ENCODE results near the gene RAPSN. TPM values are rescaled to one million over a fixed set of nuclear protein-coding genes. Genes with fewer than 3 reads are reported as not detected.

Gene RAPSN
- total RNA-seq, result under 1 TPM in 1 of 3 donors, not detected in 2; 0.64 TPM

DNA sequence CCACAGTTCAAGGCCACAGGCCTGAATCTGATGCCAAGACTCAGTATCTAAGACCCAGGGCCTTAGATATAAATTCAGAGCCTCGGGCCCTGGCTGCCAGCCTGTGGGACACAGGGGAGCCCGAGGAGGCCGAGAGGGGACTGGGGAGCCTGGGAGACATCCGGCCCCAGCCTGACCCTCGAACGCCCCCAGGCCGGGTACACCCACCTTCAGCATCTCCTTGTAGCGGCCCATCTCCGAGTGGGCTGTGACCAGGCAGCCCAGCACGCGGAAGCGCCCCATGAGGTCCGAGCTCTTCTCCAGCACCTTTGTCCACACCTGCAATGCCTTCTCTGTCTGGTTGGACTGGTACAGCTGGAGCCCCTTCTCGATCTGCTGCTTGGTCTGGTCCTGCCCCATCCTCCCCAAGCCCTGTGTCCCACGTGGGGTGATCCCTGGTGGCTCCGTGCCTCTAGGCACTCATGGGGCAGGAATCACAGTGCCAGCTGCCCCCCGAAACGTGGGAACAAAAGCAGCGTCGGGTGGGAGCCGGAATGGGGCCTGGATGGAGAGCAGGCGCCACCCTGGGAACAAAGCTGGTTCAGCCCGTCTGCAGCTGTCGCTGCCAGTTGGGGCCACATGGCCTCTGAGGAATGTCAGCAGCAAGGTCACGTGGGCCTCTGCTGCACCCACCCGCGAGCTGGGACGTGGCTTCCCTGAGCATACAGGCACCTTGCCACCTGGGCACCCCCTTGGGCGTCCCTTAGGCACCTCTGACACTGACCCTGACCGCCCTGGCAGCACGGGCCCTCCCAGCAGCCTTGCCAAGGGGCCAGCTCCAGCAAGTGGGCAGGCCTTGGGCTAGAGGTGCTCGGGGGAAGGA lies at the start of gene RAPSN:
RAPSN (minus strand) TSS at position 571 of the 862 bp plus-strand sequence; CDS start at position 399, 172 bp downstream.
- intact Hi-C loops (cut with DNase I; ENCODE audit: low total_unique reads), result no loop called here

DNA sequence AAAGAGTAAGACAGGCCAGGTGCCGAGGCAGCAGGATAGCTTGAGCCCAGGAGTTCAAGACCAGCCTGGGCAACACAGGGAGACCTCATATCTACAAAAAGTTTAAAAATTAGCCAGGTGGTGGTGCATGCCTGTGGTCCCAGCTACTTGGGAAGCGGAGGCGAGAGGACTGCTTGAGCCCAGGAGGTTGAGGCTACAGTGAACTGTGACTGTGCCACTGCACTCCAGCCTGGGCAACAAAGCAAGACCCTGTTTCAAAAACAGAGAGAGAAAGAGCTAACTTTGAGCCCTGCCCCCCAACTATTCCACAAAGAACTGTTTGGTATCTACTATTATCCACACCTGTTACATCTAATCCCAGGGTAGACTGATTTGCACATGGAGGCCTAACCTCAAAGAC lies 49.2 kb upstream of the RAPSN start:
- intact Hi-C loops (cut with DNase I; ENCODE audit: low total_unique reads), result no loop called here
- no peaks in the 10 kb centered on the region for H3K36me3 ChIP-seq
- no peak overlapping the region for H3K27ac ChIP-seq
- H3K27me3 ChIP-seq, result no peaks in the 10 kb centered on the region
- TF ChIP-seq POLR2AphosphoS5 (IDR thresholded peaks at IDR 0.05), result no peak
- no peak for TF ChIP-seq POLR2A (IDR thresholded peaks at IDR 0.05)
- TF ChIP-seq, protein P1, sequence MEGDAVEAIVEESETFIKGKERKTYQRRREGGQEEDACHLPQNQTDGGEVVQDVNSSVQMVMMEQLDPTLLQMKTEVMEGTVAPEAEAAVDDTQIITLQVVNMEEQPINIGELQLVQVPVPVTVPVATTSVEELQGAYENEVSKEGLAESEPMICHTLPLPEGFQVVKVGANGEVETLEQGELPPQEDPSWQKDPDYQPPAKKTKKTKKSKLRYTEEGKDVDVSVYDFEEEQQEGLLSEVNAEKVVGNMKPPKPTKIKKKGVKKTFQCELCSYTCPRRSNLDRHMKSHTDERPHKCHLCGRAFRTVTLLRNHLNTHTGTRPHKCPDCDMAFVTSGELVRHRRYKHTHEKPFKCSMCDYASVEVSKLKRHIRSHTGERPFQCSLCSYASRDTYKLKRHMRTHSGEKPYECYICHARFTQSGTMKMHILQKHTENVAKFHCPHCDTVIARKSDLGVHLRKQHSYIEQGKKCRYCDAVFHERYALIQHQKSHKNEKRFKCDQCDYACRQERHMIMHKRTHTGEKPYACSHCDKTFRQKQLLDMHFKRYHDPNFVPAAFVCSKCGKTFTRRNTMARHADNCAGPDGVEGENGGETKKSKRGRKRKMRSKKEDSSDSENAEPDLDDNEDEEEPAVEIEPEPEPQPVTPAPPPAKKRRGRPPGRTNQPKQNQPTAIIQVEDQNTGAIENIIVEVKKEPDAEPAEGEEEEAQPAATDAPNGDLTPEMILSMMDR (IDR thresholded peaks at IDR 0.05), result no peak
- H3K9me3 ChIP-seq, result no peaks in the 10 kb centered on the region
- no peak overlapping the region for H3K4me3 ChIP-seq
- peaks cover 0 to 14% of the 10 kb centered on the region in 2 donors for H3K4me1 ChIP-seq
- DNase-seq (ENCODE audit: low spot score in 2 of 2), result no peak

More for the DNA sequence above, at the start of gene RAPSN:
- TF ChIP-seq POLR2A (IDR thresholded peaks at IDR 0.05), result no peak
- TF ChIP-seq, protein P1 (IDR thresholded peaks at IDR 0.05), result no peak
- TF ChIP-seq POLR2AphosphoS5 (IDR thresholded peaks at IDR 0.05), result no peak
- Histone ChIP-seq H3K9me3 (no peaks in the 10 kb centered on the region), H3K27me3 (no peaks in the 10 kb centered on the region), H3K27ac (no peak within 1 kb of the TSS), H3K36me3 (no peaks in the 10 kb centered on the region), H3K4me1 (no peaks in the 10 kb centered on the region), H3K4me3 (no peak within 1 kb of the TSS)
- no peak for DNase-seq (ENCODE audit: low spot score in 2 of 2)

DNA sequence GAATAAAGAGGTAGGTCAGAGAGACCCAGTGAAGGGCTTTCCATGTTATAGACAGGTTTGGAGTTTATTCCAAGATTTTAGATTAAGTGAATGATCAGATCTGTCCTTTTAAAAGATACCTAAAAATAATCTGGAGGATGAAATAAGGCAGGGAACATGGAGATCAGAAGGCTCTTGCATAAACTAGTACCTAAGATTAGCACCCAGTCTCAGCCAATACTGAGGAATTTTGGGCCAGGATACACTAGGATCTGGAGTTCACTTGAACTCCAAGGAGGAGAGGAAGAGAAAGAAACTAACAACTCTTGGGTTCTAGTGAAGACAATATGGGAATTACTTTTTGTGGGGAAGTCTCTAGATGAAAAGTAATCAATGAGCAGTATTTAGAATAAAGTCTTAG lies 47.9 kb upstream of the RAPSN start:
- DNase-seq (ENCODE audit: low spot score in 2 of 2), result no peak
- intact Hi-C loops (cut with DNase I; ENCODE audit: low total_unique reads), result no loop called here
- Histone ChIP-seq H3K27ac (no peak overlapping the region), H3K4me1 (peaks cover 0 to 14% of the 10 kb centered on the region in 2 donors), H3K36me3 (no peaks in the 10 kb centered on the region), H3K9me3 (no peaks in the 10 kb centered on the region), H3K27me3 (no peaks in the 10 kb centered on the region), H3K4me3 (no peak overlapping the region)
- TF ChIP-seq POLR2A (IDR thresholded peaks at IDR 0.05) (no peak), POLR2AphosphoS5 (IDR thresholded peaks at IDR 0.05) (no peak)
- TF ChIP-seq, protein P1 (IDR thresholded peaks at IDR 0.05), result no peak

- TF ChIP-seq POLR2A (IDR thresholded peaks at IDR 0.05) (no peak), POLR2AphosphoS5 (IDR thresholded peaks at IDR 0.05) (no peak)
- TF ChIP-seq, protein P1 (IDR thresholded peaks at IDR 0.05), result no peak
- intact Hi-C loops (cut with DNase I; ENCODE audit: low total_unique reads), result no loop called here
- Histone ChIP-seq H3K9me3 (no peaks in the 10 kb centered on the region), H3K36me3 (no peaks in the 10 kb centered on the region), H3K4me3 (no peak overlapping the region), H3K4me1 (peaks cover 0 to 14% of the 10 kb centered on the region in 2 donors), H3K27me3 (no peaks in the 10 kb centered on the region), H3K27ac (no peak overlapping the region)
- no peak for DNase-seq (ENCODE audit: low spot score in 2 of 2)
Measured at GRCh38 chr11:47495856-47496217, 46.9 kb upstream of the RAPSN start.
